ENCODE measurements around the gene ADIPOR2.

DNA sequence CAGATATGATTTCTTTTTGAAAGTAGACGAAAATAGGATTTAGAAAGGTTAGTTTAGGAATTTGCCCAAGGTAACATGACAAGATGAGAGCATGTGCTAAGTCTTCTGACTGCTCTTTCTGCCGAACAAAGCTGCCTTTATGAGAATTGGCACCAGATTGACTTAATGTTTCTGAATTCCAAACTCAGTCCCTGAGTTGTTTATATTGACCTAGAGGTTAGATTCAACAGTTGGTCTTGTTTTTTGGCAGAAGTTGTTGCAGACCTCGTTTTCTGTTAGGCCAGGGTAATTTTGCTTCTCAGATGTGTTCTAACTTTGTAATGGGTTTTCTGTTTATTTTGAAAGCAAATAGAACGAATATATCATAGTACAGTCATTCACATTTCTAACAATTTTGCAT, 68.0 kb downstream of the ADIPOR2 start:
- no peak for TF ChIP-seq GATA2 (IDR thresholded peaks at IDR 0.05; ENCODE audit: low read depth, low read length)
- no peak for TF ChIP-seq GATA3 (IDR thresholded peaks at IDR 0.05; ENCODE audit: low read depth, low read length)
